ENCODE results near the gene BNIPL. TPM values are rescaled to one million over a fixed set of nuclear protein-coding genes. Genes with fewer than 3 reads are reported as not detected.

The BNIPL gene
- total RNA-seq, 1 donor: under 0.01 TPM

DNA sequence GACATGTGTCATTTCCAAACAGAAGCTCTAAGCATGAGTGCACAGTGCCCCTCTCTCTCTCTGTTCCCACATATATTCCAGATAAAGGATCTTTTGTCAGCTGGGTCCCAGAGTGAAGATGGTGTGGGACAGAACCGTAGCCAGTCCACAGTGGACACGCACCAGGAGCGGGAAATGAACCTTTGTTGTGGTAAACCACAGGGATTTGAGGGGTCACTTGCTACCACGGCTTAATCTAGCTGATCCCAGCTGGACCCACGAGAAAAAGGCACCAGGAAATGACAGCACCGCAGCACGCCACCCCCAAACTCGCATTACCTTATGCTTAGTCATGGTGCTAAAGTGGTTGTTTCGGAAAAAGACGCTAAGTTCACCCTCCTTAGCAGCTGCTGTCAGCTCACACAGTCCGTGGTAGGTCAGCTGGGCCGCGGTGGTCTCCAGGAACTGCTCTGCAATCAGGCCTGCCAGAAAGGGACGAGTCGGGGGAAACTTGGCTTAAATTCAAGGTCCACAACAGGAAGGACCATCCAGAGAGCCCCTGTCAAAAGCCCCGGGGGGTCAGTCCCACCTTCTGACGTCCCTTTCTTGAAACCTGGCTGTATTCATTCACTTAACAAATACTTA is 37.2 kb upstream of the BNIPL start:
- Histone ChIP-seq H3K9me3 (ENCODE audit: low read depth, low read length) (no peaks in the 10 kb centered on the region), H3K36me3 (ENCODE audit: insufficient read depth, low read length) (peaks cover 3% of the 10 kb centered on the region), H3K27me3 (ENCODE audit: insufficient read depth, low read length) (no peaks in the 10 kb centered on the region), H3K4me2 (ENCODE audit: insufficient read depth, low read length) (peak overlapping the region; percentile 81), H3K4me3 (ENCODE audit: insufficient read depth, low read length) (peak overlapping the region; percentile 47), H4K20me1 (ENCODE audit: insufficient read depth, low read length) (no peaks in the 10 kb centered on the region), H3K79me2 (ENCODE audit: insufficient read depth, low read length) (no peaks in the 10 kb centered on the region), H3K27ac (ENCODE audit: low read depth, low read length) (peak overlapping the region; percentile 75), H3K4me1 (ENCODE audit: insufficient read depth, low read length) (peaks cover 18% of the 10 kb centered on the region), H2AFZ (ENCODE audit: low read length) (peak overlapping the region; percentile 82)
- TF ChIP-seq, protein P1, sequence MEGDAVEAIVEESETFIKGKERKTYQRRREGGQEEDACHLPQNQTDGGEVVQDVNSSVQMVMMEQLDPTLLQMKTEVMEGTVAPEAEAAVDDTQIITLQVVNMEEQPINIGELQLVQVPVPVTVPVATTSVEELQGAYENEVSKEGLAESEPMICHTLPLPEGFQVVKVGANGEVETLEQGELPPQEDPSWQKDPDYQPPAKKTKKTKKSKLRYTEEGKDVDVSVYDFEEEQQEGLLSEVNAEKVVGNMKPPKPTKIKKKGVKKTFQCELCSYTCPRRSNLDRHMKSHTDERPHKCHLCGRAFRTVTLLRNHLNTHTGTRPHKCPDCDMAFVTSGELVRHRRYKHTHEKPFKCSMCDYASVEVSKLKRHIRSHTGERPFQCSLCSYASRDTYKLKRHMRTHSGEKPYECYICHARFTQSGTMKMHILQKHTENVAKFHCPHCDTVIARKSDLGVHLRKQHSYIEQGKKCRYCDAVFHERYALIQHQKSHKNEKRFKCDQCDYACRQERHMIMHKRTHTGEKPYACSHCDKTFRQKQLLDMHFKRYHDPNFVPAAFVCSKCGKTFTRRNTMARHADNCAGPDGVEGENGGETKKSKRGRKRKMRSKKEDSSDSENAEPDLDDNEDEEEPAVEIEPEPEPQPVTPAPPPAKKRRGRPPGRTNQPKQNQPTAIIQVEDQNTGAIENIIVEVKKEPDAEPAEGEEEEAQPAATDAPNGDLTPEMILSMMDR (IDR thresholded peaks at IDR 0.05; ENCODE audit: extremely low read depth, low read depth, low read length): no peak
- peak; percentile 90 for DNase-seq (ENCODE audit: insufficient read length, low spot score, missing footprints)

DNA sequence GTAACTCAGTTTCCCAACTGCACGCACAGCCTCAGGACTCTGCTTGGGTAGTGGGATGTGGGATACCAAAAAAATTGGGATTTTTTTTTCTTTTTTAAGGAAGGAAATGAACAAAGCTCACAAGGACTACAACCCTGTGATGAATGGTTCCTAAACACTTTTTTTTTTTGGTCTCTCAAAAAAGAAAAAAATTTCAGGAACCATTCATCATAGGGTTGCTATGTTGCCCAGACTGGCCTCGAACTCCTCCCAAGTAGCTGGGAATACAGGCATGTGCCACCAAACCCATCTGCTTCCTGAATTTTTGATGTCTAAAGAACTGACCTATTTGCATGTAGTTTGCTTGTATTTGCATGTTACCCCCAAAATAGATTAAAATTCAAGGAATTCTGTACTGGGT is 36.5 kb upstream of the BNIPL start:
- Histone ChIP-seq H3K4me2 (ENCODE audit: insufficient read depth, low read length) (no peak overlapping the region), H2AFZ (ENCODE audit: low read length) (no peak overlapping the region), H3K4me3 (ENCODE audit: insufficient read depth, low read length) (no peak overlapping the region), H3K27ac (ENCODE audit: low read depth, low read length) (peak overlapping the region; percentile 75), H3K36me3 (ENCODE audit: insufficient read depth, low read length) (peaks cover 3% of the 10 kb centered on the region), H4K20me1 (ENCODE audit: insufficient read depth, low read length) (no peaks in the 10 kb centered on the region), H3K9me3 (ENCODE audit: low read depth, low read length) (no peaks in the 10 kb centered on the region), H3K79me2 (ENCODE audit: insufficient read depth, low read length) (peaks cover 5% of the 10 kb centered on the region), H3K4me1 (ENCODE audit: insufficient read depth, low read length) (peaks cover 19% of the 10 kb centered on the region), H3K27me3 (ENCODE audit: insufficient read depth, low read length) (no peaks in the 10 kb centered on the region)
- DNase-seq (ENCODE audit: insufficient read length, low spot score, missing footprints): no peak
- TF ChIP-seq, protein P1 (IDR thresholded peaks at IDR 0.05; ENCODE audit: extremely low read depth, low read depth, low read length): no peak

- Histone ChIP-seq H3K27ac (ENCODE audit: low read depth, low read length) (no peak overlapping the region), H3K9me3 (ENCODE audit: low read depth, low read length) (no peaks in the 10 kb centered on the region), H3K4me1 (ENCODE audit: insufficient read depth, low read length) (peaks cover 22% of the 10 kb centered on the region), H3K4me2 (ENCODE audit: insufficient read depth, low read length) (no peak overlapping the region), H3K4me3 (ENCODE audit: insufficient read depth, low read length) (no peak overlapping the region), H4K20me1 (ENCODE audit: insufficient read depth, low read length) (no peaks in the 10 kb centered on the region), H3K79me2 (ENCODE audit: insufficient read depth, low read length) (peaks cover 7% of the 10 kb centered on the region), H3K27me3 (ENCODE audit: insufficient read depth, low read length) (no peaks in the 10 kb centered on the region), H2AFZ (ENCODE audit: low read length) (no peak overlapping the region), H3K36me3 (ENCODE audit: insufficient read depth, low read length) (peaks cover 3% of the 10 kb centered on the region)
- TF ChIP-seq, protein P1 (IDR thresholded peaks at IDR 0.05; ENCODE audit: extremely low read depth, low read depth, low read length): no peak
- no peak for DNase-seq (ENCODE audit: insufficient read length, low spot score, missing footprints)
Measured at GRCh38 chr1:151000408-151000807, 36.0 kb upstream of the BNIPL start.

DNA sequence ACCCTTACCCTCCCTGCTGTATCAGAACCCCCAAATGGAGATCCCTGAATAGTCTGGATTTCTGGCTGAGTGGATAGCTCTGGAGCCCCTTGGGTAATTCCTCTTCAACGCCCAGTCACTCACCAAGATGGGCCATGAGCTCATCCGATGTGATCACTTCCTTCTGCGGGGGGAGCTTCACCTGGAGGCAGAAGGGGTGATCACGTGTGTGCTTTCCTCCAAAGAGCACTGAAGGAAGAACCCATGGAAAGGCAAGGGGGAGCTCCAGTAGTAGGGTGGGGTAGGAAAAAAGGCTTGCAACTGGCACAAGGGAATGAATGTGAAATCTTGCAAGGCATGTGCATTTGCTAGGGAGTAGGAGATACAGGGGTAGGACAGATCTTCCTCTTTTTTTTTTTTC is 34.8 kb upstream of the BNIPL start:
- Histone ChIP-seq H3K27ac (ENCODE audit: low read depth, low read length) (no peak overlapping the region), H4K20me1 (ENCODE audit: insufficient read depth, low read length) (no peaks in the 10 kb centered on the region), H2AFZ (ENCODE audit: low read length) (no peak overlapping the region), H3K36me3 (ENCODE audit: insufficient read depth, low read length) (peaks cover 3% of the 10 kb centered on the region), H3K4me3 (ENCODE audit: insufficient read depth, low read length) (no peak overlapping the region), H3K4me1 (ENCODE audit: insufficient read depth, low read length) (peaks cover 32% of the 10 kb centered on the region), H3K9me3 (ENCODE audit: low read depth, low read length) (no peaks in the 10 kb centered on the region), H3K79me2 (ENCODE audit: insufficient read depth, low read length) (peaks cover 16% of the 10 kb centered on the region), H3K4me2 (ENCODE audit: insufficient read depth, low read length) (no peak overlapping the region), H3K27me3 (ENCODE audit: insufficient read depth, low read length) (no peaks in the 10 kb centered on the region)
- TF ChIP-seq, protein P1 (IDR thresholded peaks at IDR 0.05; ENCODE audit: extremely low read depth, low read depth, low read length): no peak
- no peak for DNase-seq (ENCODE audit: insufficient read length, low spot score, missing footprints)

Data from osteoblast (primary cell).